Renal cortex interstitium (tissue), 11 donors: Measurements from ENCODE around the gene BNC2. TPM values are rescaled to one million over a fixed set of nuclear protein-coding genes. Genes with fewer than 3 reads are reported as not detected.

Source experiments
- DNase-seq, 11 donors: peaks; one replicate each; pipeline ENCODE4 v3.0.0-alpha.2; 2013; ENCODE audit warnings: low read depth in 9 of 11, low spot score in 4 of 11; ENCODE audit errors: extremely low read depth in 1 of 11
- polyA plus RNA-seq, 3 donors: library from polyadenylated mRNA; unstranded; fragments of 120-200 nt; gene quantifications; one replicate each; pipeline ENCODE4 v1.2.1, GENCODE V29; 2013; ENCODE audit not compliant: insufficient read length in 3 of 3

BNC2 gene
- polyA plus RNA-seq, 3 donors = 8.9 to 10.2 (median 9.8) TPM

DNA sequence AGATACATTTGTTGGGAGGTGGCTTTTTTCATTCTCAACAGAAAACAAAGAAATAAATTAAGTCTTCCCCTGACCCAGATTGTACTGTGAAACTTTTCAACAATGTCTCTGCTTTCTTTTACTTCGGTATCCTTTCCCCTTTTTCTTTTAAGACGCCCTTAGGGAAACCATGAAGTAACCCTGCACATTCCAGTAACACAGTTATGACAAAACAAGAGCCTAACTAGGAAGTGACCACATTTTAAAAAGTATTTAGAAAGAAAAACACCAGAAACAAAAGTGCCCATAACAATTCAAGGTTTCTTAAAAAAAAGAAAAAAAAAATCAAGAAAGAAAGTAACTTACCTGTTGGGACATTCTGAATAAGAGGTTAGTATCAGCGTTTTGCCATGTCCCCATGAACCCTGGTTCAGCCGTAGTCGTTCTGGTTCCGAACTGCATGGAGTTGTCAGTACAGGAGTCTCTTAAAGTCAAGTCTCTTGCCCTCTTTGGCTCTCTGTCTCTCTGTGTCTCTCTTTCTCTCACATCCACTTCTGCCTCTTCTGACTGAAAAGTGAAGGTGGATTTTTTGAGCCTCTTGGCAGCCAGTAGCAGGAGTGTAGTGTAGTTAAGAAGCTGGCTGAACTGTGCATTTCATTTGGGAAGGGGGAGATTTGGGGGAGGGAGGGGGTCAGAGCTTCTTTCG is 142.9 kb downstream of the BNC2 start:
- no peak for DNase-seq

DNA sequence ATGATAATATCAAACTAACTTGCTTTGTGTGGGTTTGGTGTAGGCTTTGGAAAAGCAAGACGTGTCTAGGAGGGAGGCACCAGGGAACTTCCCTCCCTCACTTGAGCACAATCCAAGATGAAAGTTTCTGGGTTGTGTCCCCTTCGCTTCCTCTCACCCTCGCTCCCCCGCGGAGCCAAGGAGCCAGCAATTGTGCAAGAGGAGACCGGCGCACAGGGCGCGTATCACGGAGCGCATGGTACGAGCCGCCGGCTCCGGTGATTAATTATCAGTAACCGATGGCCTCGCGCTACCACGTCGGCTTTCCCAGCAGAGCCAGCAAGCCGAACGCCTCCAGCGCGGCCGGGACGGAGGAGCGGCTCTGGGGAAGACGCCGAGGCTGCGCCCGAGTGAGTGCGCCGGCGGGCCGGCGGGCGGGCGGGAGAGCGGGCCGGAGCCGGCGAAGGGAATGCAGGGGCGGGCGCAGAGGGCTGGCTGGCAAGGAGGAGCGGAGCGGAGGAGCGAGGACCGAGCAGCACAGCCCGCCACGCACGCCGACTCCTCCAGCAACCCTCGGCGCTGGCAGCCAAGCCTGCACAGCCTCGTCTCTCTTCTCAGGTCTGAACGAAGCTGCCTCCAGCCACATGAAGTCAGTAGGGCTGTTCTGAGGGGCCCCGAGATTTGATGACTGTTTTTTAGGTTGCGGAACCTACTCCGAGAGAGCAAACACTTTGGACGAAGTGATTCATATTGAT is 143.6 kb downstream of the BNC2 start:
- DNase-seq = peak in 10 of 11 donors; percentile 51 to 70 (median 64)

DNA sequence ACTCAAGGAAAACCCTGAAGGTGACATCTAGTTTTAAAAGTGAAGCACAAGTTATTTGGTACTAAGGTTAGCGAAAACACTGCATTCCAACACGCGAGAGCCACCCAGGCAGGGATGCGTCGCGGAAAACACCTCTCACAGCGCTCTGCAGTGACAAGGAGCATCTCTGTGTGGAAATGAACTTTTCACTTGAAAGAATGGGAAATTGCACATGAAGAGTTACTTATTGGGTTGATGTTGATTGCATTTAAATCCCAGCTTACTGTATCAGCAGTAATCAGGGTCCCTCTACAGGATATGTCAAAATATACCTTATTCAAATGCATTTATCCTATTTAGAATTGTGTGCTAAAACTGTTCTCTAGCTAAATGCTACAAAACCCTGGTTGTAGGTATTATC is 144.4 kb downstream of the BNC2 start:
- DNase-seq = peak in 3 of 11 donors; percentile 29 to 57 (median 42)

DNA sequence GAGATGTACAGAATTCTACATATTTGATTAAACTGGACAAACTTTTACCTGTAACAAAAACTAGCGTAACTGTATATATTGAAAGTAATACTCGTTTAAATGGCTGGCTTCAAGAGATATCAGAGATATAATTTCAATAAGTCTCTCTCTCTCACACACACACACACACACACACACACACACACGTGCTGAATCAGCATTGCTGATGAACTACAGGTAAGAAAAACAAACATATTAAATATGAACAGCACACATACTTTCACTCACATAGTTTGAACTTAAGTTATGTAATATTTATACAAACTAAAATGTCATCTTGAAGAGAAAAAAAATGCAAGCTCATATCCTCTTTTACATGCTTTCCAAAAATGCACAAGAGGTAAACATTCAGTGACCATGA is 145.4 kb downstream of the BNC2 start:
- no peak for DNase-seq

DNA sequence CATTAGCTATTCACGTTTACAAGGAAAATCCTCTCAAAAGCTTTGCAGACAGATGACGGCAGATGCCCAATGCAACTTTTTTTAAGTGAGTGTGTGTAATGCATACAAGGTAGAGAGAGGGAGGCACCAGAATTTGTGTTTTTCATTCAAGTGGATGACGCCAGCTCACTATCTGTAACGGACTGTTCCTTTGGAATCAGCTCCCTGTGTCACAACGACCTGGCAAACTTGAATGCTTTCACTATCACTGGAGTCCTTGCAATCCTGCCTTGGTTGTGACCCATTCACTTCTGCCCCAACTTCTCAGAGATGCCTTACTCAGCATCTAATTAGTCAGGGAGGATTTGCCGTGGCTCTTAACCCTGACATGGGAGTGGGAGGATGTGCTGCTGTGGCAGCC is 148.5 kb downstream of the BNC2 start:
- DNase-seq = no peak

DNA sequence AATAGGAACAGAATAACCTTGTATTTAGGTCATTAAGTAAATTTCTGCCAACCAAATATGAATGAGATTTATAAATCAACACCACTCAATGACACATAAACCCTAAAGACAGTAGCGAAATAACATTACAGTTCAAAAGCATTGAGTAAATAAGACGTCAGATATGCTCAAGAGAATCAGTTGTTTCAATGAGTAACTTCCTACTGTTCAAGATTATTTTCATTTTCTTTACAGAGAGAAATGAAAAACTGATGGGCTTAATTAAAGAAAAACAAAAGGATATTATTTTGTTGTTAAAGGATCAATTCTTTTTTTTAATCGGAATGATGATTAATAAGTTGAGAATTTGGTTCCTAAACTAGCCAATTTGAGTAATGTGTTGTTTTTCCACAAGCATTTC is 150.1 kb downstream of the BNC2 start:
- no peak for DNase-seq

DNA sequence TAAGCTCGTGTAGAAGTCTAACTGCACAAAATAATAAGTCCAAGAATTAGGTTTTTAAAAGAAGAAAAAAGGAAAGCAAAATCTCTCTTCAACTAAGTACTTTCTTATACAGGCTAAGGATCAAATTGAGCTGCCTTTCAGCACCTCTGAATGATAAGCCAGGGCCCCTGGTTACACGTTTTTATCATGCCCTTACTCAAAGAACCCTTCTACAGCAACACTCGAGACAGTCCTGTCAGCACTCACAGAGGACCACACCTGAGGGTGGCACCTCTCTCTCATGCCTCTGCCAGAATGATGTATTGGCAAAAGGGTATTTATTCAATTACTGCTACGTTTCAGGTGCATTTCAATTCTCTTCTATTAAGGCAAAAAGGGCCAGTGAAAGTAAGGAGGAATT is 150.5 kb downstream of the BNC2 start:
- no peak for DNase-seq

DNA sequence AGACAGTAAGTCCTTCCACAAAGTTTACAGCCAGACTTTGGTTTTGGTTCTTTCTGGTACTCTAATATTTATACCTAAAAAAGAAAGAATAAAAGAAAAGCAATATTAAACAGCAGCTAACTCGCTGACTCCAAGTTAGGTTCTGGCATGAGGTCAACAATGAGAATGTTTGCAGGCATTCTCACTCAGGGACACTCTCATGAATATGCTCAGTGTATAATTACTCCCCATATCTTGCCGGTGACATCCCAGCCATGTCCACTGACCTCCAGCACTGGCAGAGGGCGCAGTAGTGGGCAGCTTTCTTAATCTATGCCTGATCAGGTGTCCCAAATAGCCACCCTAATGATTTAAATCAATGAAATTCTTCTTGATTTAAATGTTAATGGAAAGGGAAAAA is 151.5 kb downstream of the BNC2 start:
- DNase-seq = no peak

DNA sequence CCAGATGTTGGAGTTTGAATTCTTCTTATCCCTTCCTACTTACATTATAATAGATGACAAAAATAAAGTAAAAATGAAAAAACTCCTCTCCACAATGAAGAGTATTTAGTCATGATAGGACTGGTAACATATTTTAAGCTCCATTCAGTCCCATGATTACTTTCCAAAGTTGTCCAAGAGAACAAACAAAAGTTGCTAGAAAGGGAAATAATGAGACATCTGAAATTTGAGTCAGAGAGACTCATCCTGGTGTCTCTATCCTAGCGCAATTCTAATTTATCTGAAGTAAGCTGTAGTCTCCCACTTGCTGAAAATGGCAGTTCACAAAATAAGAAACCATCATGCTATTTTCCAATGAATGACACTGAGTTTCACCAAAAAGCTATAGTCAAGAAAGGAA is 152.2 kb downstream of the BNC2 start:
- DNase-seq = no peak

DNA sequence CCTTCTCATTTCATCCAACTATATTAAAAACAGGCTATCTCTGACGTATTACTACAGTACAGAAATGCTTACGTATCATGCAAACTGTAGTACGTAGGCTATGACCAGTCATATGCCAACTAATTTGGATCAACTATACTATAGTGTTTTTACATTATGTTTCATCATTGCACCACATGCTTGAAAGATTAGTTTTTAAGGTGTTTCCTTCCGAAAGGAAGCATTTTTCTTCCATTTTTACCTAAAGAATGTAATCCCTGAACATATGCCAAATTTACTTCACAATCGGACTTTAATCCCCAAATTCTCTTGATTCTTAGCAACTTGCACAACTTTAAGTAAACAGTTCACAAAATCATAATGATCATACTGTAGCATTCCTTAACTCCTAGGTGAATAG is 153.9 kb downstream of the BNC2 start:
- DNase-seq = no peak

DNA sequence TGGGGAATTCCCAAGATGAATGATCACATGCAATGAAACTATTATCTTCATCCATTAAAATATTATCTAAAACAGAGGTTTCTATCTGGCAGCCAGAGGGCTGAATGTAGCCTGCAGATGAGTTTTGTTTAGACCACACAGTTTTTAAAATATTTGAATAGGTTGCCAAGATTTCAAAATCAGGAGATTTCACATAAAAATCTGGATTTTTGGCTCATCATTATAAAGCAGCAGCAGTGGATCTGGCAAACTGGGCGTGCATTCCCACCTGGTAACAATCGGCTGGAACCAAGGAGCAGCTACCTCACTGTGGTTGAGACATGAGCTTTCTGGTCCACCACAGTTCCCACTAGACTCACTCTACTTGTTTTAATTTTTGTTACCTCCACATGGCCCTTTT is 155.1 kb downstream of the BNC2 start:
- DNase-seq = no peak

DNA sequence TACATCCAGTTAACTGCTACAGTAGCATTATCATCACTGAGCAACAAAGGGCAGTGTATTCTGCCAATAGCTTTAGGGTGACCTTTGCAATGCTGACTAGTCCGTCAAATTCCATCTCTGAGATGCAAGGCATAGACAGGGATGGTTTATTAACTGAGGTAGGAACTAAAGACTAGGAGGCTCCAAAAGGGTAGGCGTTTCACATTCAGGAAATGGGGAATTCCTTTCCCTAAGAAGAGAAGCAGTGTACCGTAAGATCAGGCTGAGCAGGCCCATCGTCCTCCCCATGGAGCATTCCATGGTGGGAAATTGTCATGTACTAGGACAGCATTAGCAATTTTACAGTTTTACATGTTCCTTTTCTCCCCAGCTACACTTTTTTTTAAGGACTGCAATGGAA is 157.7 kb downstream of the BNC2 start:
- no peak for DNase-seq

DNA sequence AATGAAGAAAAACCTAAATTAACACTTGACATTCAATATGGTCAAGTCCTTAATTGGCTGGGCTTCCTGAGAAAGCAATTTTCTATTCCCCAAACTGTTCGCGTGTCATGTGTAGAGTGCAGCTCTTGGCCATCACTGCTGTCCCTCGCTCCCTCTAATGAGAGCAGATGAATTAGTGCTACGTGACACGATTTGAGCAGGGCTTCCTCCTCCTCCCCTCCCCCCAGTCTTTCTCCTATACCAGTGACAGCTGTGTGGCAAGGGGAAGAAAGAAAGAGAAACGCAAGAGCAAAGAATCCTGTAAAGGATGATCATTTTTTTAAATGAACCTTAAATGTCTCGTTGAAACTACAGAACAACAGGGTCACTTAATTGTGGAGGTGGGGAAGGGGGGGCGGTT is 159.6 kb downstream of the BNC2 start:
- DNase-seq = no peak

DNA sequence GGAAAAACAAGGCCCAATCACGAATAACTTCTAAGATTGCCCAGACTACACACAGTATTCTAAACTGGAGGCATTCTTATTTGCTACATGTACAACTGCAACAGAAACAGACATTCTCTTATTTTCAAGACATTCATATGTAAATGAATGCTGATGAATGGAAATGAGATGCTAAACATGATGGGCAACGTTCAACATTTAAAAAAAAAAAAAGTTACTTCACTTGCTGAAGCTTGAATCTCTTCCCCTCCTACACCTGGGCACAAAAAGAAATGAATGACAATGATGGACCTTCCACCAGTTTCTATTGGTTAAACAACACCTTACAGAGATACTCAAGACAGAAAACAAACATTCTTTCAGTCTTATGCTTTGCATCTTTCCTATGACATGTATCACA is 160.5 kb downstream of the BNC2 start:
- DNase-seq = no peak

DNA sequence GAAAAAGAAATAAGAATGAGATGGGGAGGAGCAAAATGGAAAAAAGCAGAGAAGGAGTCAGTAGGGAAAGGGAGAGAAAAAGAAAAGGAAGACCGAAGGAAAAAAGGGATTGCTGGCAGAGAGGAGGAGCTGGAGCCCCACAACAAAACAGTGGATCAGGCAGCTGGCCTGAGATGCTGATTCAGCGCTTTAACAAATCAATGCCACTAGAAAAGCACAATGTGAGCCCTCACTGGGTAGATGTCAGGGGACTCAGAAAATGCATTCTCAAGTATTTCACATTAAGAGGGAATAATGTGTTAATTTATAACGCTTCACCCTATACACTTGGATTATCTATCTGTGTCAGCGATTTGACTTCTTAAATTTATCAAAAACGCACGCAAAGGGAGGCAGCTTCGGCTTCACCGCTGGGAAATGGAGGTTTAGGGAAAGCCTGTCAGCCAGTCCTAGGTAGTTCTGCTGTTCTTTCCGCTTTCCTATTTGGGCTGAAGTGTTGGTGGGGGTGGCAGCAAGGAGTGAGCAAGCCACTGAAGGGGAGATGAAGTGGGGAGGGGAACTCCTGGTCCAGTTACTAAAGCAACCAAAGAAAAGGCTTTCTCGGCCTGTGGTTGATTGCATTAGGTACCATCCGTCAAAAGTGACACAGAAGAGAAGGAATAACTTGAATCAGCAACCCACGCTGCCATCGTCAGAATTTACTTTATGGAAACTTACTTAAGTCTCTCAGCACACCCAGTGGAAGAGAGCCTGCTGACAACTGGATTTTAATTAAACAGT is 161.6 kb downstream of the BNC2 start:
- DNase-seq = no peak

DNA sequence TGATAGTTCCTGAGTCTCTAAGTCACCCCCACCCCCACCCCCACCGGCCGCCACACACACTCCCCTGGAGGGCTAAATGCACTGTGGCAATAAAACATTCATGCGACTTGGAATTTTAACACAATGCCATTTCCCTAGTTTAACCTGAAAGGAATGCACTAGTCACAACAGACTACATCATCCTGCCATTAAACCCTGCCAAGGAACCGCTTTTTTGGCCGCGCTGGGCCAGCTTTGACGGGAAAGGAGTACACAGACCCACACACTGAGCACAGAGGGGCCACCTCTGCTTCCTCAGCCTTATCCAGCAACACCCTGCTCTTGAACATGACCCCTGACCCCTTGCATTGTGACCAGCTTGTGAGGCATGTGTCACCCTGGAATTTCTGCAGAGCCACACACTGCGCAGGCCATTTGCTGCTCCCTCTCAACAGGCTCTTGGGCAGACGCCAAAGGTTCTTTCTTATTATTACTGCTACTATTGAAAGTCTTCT is 165.3 kb downstream of the BNC2 start:
- DNase-seq = peak in 6 of 11 donors; percentile 48 to 75 (median 64)

DNA sequence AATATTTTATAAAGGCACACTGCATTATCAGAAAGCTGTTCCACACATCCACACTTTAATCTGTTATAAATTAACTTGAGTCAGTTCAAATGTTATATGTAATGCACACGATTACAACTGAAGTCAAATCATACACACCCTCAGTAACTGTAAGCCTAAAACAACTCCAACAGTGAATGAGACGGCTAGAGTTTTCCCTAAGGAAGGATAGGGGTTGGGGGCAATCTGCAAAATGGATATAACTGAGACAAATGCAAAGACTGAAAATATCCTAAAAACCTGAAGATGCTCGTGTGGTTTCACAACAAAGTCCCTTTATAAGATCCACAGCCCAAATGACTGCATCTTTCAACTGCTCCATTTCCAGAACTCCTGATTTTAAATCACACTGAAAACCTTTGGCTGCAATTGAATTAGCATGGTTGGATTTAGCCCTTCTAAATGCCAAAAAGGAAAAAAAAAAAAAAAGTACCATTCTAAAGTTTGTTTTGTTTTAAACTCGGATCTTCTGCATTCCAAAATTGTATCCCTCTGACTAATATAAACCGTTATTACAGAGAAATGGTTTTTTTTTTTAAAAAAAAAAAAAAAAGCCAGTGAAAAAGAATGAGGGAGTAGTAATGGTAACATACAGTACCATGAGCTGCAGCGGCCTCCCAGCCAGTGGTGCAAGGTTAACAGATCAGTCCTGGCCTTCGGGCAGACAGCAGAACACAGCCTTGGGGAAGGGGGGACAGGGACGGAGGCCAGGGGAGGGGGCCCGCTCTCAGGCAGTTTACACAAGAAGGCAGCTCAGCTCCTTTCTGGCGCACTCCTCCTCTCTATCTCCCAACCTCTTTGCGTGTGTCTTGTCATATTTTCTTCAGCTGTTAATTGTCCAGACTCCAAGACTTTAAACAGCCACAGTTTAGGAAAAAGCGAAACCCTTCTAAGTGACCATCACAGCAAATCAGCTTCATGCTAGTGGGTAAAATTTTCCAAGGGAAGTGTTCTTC is 166.1 kb downstream of the BNC2 start:
- DNase-seq = no peak

DNA sequence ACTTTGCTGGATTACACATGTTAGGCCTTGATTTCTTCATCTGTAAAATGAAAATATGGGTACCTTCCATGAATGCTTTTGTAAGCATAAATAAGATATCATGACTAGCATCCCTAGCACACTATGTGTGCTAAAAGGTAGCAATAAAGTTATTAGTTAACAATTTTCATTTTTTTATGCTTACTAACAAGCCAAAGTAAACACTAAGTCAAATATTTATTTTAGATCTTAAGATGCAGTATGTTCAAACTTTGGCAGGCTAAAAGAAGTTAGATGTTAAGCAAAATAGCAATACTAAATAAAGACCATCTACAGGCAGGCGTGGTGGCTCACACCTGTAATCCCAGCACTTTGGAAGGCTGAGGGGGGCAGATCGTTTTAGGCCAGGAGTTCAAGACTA is 169.1 kb downstream of the BNC2 start:
- DNase-seq = no peak

DNA sequence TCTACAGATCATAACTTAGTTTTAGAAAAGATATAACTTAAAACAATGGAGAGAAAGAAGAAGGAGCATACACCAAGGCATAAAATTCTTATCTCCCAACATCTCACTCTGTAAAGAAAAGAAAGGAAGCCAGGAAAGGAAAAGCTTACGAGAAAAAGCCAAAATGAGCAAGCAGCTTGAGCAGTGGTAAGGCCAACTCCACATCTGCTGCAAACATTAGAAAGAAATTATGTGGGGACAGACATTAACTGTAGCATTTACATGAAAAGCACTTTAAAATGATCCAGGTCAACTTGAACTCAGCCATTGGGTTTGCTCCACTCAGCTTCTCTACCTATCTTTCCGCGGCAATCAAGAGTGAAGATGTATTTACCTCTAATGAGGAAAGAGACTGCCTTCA is 176.9 kb downstream of the BNC2 start:
- DNase-seq = no peak
